ENCODE results near the gene EID1.
"Not testable (repeated sequence)": the region's sequence is repeated elsewhere in the genome, so short reads cannot be mapped to it uniquely, and the experiment has no call there.

EID1 gene, protein sequence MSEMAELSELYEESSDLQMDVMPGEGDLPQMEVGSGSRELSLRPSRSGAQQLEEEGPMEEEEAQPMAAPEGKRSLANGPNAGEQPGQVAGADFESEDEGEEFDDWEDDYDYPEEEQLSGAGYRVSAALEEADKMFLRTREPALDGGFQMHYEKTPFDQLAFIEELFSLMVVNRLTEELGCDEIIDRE

DNA sequence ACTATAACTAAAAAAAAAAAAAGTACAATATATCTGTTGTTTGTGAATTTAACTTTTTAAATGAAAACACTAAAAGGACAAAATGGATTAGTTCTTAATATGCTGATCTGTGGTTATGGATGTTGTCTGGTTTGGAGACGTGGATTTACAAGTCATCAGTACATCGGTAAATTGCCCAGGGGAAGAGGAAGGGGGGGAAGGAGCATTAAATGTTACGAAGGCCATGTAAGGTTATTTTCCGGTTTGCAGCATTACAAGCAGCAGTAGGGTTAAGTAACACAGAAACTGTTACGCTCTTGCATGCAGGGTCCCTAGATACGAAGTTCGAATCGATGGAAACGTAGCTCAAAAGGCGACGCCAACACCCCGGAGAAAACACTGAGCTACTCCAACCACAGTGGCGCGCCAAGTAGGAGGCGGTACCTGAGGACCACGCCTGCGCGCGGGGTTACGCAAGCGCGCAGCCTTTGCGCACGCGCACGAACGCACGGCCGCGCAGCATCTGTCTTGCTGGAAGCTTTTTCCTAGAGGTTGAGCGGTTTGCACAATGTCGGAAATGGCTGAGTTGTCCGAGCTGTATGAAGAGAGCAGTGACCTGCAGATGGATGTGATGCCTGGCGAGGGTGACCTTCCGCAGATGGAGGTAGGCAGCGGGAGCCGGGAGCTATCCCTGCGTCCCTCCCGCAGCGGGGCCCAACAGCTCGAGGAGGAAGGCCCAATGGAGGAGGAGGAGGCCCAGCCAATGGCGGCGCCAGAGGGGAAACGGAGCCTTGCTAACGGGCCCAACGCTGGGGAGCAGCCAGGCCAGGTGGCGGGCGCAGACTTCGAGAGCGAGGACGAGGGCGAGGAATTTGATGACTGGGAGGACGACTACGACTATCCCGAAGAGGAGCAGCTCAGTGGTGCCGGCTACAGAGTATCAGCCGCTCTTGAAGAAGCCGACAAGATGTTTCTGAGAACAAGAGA is at the start of gene EID1:
EID1 (plus strand) TSS at position 505 of the 966 bp plus-strand sequence; CDS start at position 548, 43 bp downstream.
- DNase-seq: peak; percentile 88 to 91

DNA sequence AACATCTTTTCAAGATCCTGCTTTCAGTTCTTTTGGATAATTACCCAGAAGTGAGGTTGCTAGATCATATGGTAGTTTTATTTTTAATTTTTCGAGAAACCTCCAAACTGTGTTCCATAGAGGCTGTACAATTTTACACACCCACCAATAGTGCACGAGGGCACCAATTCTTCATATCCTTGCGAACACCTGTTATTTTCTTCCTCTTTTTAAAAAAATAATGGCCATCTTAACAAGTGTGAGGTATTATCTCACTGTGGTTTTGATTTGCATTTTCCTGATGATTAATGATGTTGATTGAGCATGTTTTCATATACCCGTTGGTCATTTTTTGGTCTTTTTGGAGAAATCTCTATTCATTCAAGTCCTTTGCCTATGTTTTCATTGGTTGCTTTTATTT is 49.5 kb upstream of the EID1 start:
- no peak for DNase-seq

DNA sequence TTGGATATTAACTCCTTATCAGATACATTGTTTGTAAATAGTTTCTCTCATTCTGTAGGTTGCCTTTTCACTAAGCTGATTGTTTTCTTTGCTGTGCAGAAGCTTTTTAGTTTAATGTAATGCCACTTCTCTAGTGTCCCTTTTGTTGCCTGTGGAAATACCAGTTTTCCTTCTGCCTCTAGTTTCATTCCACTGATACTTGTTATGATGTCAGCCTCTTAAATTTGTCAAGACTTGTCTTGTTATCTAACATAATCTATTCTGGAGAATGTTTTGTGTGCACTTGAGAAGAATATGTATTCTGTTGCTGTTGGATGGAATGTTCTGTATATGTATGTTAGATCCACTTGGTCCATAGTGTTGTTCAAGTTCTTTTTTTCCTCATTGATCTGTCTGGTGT is 49.0 kb upstream of the EID1 start:
- no peak for DNase-seq

DNA sequence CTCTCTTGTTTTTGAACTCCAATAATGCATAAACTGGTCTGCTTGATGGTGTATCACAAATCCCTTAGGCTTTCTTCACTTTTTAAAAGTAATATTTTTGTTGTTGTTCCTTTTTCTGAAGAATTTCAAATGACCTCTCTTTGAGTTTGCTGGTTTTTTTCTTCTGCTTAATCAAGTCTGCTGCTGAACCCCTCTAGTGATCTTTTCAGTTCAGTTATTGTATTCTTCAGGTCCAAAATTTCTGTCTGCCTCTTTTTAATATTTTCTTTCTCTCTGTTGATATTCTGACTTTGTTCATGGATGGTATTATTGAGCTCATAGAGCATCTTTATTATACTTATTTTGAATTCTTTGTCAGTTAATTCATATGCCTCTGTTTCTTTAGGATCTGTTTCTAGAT is 45.3 kb upstream of the EID1 start:
- no peak for DNase-seq

DNA sequence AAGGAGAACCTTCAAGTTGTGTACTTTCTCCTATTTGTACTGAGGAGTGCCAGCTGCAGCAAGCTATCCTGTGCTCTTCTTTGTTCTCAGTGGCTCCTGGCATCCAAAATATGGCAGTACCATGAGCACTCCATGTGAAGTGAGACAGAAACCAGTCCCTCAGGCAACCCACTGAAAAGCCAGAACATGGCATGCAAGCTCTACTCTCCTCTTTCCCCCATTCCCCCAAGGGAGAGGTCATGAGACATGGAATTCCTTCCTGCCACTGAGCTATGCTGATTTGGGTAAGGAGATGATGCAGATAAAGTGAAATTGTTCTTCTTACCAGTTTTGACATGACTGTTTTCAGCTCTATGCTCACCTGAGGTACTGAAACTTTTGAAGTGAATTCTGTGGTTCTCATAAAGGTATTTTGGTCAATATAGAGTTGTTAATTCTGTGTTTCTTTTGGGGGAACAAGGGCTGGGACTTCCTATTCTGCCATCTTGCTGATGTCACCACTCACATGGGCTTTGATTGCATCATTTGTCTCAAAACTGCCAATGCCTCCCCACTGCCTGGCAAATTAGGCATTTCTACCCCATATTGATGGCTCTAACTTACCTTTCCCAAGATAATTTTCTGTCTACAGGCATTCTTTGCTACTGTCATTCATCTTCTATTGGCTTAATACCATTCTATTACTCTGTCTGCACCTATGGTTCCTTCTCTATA is 44.3 kb upstream of the EID1 start:
- DNase-seq: no peak

DNA sequence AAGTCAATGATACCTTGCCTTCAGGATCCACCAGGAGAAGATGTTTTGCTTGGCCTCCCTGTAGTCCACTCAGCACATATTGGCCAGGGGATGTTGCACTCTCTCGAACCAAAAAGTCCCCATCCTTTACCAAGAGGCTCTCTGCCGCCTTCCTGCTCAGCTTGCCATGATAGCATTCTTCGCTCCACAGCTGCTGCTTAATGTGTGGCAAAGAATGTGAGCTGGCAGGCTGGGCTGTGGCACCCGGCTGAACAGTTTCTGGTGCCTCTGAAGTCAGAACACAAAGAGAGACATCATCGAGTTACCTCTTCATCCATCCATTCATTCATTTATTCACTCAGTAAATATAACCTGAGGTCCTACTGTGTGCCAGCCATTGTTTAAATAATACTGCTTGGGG is 43.2 kb upstream of the EID1 start:
- no peak for DNase-seq

DNA sequence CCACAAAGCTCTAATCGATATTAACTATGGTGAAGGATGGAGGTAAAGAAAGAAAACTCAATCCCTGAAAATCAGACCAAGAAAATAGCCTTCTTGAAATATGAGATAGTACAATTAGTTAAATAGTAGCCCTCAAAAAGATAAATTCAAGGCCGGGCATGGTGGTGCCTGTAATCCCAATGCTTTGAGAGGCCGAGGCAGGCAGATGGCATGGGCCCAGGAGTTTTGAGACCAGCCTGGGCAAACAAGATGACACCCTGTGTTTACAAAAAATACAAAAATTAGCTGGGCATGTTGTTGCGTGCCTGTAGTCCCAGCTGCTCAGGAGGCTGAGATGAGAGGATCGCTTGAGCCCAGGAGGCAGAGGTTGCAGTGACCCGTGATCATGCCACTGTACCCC is 35.4 kb upstream of the EID1 start:
- no peak for DNase-seq

DNA sequence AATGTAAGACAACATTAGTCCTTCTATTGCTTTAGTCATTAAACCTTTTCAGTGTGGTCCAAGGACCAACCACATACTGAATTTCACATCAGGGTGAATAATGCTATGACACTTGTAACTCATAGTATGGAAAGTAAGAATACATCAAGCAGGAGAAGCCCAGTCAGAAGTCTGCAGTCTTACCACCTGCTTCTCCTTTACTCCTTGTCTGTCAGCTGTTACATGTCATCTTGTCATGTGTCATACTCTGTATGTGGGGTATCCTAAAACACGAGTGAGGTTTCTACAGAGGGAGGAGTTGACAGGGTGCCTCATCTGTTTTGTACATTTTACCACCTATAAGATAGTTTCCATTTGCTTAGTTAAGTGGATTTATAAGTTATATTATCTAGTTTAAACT is 32.8 kb upstream of the EID1 start:
- no peak for DNase-seq

DNA sequence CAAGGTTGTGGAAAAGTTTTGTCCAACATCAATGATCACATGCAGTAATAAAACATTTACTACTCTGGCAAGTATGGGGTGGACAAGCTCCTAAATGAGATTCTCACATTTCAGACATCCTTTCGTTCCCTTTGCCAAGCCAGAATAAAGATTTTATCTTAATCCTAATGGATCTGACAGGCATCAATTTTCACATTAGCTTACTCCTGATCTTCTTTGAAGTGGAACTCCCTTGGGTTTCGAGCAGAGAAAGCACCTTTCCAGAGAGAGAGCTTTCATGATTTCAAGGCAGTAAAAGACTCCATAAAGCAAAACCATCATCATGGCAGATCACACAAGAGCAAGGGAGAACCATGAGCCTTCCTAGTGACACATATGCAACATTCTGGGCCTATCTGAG is 27.3 kb upstream of the EID1 start:
- no peak for DNase-seq

DNA sequence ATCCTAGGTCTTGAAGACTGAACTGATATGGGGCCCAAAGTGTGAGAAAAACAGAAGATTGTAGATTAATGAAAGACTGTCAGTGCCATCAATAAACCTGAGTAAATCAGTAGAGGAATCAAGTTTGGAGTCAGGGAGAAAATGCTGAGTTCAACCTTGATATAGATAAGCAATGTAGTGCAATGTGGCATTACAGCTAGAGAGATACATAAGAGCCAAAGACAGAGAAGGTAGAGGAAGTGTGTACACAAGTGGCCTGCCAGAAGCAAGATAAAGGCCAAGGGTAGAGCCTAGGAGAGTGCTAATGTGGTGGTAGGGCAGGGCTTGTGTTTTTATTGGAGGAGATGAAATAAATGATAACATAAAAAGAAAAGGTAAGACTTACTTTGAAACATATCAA is 26.0 kb upstream of the EID1 start:
- DNase-seq: no peak

DNA sequence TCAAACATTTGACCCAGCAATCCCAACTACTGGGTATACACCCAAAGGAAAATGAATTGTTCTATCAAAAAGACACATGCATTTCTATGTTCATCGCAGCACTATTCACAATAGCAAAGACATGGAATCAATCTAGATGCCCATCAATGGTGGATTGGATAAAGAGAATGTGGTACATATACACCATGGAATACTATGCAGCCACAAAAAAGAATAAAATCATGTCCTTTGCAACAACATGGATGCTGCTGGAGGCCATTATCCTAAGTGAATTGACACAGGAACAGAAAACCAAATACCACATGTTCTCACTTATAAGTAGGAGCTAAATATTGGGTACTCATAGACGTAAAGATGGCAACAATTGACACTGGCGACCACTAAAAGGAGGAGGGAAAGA is 23.5 kb upstream of the EID1 start:
- not testable (repeated sequence) for DNase-seq

DNA sequence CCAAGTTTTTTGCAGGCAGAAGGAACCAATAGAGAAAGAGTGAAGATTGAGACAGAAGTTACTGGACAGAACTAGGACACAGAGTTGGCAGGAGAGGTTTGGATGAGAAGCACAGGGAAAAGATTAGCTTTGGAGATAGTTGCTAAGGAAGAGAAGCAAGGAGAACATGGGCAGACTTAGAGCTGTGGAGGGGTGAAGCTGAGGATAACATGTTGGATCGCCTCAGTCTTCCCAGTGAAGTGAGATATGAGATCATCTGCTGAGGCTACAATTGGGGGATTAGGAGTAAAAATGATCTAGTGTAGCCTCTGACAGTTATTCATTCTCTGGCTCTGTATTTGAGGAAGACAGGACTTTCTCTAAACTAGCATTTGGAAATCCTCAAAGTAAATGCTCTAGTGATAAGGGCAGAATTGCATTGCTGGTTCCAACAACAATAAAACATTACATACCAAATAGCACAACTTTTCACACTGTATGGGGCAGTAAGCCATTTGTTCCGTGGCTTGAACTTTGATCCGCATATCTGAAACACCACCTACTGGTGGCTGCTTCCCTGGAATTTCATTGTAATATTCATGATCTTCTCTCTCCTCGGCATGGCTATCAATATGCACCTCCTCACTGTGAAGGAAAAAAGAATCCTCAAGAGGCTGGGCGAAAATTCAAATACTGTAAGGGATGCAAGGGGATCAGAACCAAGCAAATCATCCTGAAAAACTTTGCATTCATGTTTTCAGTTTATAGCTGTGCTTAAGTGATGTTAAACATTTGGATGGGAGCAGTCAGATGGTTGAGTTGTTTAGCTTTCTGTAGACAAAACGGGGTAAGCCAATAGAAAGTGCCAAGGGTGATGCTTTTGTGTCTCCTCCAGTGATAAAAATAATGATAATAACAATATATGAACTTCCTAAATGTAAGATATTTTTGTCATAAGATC is 22.2 kb upstream of the EID1 start:
- no peak for DNase-seq

DNA sequence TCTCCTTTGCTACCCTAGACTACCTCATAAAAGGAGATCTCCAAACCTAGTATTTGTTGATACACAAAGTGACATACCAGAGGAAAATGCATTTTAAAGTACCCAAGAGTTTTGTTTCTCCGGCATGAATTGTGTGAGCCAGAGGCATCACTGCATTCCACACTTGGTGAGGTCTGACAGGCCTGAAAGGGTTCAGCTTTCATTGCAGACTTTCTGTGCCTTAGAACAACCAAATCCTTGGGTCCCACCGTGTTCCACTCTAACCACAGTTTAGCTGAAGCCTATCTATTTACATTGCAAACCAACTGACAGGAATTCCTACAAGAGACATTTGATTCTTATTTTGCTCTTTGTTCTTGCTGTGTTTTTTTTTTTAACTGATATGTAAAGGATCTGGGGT is 21.0 kb upstream of the EID1 start:
- no peak for DNase-seq

DNA sequence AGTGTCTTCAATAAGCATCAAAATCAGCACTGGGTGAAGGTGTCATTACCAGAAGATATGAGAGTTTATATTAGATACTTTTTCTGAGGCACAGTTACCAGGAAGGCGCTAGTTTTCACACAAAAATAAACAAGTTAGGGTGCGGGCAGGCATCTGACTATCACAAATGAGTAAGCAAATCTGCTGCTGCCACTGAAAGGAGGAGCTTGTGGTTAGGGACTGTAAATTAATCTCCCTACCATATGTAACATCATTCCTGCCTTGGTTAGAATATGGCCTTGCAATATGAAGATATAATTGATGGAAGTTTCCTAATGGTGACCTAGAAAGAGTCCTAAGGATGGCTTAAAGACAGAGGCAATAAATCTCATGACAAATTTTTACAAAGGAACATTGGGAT is 19.5 kb upstream of the EID1 start:
- DNase-seq: no peak

DNA sequence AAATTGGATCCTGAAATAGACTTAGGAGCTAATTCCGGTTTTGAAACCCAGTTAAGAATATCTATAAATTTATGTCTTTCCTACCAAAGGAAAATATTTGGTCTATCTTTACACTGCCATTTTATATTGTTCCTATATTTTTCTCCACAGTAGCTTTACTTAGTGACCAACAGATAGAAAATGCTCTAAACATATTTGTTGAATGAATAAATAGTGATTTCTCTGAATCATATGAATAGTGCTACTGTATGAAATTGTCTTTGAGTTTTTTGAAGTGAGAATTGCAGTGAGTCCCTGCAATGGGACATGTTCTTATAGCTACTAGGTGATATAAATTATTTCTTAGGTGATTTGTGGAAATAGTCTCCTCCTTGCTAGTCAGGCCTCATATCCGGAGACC is 18.5 kb upstream of the EID1 start:
- no peak for DNase-seq

DNA sequence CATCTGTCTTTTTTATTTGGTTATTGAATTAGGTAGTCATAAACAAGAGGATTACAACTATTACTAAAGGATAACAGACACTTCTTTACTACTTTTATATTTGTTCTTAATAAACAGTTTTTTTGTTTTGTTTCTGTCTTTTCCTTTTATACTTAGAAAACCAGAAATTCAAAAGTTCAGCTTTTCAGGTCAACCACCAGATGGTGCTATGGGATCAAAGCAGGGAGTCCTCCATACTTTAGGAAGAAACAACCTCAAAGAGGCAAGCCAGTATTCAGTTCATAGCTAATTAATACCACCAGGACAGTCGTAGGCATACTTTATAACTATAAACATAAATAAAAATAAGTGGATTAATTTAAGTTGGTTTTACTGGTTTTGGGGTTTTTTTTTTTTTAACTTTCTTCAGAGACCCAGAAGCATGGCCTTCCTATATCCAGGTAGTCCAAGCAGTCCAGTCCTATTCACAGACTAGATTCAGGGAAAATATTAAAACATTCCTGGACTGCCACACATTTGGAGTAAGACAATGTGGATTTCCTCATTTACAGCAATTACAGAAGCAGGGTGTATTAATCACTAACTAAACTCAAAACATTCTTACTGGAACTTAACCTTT is 16.0 kb upstream of the EID1 start:
- peak; percentile 36 to 58 for DNase-seq

DNA sequence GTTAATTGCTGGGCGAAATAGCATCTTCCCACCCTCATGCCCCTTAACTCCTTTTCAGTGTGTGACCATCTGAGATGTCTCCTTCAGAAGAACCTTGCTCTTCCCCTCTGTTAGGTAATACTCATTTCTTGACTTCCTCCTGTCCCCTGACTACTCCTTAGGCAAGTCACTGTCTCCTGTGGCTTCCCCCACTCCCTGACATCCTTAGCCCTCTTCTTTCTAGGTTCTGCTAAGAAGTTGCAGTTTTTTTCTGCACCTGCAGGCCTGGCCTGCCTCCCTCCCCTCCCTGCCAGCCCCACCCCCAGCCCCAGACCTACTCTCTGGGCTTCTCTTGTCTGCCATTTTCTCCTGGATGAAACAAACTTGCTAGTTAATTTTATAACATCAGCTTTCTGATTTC is 15.2 kb upstream of the EID1 start:
- DNase-seq: no peak

DNA sequence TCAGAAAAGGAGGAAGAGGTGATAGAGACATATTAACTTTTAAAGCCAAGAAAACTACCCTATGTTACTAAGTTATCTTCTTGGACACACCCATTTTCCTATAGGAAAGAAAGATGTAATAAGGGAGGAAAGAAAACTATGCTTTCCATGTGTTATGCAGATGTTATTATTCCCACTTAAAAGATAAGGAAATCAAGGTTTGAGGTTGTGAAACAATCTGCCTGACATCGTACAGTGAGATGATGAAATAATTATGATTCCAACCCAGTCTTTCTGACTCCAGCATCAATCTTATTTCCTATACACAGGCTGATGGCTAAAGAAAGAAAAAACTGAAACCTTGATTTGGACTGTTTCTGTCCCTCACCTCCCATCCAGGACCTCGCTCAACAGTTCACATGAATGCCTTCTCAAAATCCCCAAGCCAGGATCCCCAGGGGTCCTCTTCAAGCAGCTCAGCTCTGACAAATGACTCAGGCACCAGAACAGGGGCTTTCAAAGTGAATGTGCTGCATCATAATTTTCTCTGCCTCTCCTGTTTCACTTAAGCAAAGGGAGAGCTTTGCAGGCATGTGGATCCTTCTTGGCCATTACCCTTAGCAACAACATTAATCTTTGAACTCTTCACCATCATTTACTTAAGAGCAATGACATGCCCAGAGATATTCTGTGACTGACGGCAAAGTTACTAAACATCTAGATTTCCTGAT is 12.4 kb upstream of the EID1 start:
- DNase-seq: no peak

DNA sequence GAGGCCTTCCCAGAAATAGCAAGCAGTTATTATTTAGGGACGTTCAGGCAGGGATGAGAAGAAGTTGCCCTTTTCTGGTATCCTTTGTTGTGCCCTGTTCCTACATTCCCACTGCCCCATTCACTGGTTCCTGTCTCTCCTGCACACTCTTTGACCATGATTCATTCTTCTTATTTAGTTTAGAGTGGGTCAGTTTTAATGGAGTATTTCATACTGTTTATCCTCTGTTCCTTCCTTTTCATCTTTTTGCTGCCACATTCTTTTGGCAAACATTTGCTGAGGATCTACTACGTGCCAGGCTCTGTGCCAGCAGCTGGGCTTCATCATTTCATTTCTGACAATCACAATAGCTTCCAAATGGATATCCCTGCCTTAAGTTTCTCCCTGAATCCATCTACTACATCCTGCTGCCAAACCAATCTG is 11.8 kb upstream of the EID1 start:
- no peak for DNase-seq

DNA sequence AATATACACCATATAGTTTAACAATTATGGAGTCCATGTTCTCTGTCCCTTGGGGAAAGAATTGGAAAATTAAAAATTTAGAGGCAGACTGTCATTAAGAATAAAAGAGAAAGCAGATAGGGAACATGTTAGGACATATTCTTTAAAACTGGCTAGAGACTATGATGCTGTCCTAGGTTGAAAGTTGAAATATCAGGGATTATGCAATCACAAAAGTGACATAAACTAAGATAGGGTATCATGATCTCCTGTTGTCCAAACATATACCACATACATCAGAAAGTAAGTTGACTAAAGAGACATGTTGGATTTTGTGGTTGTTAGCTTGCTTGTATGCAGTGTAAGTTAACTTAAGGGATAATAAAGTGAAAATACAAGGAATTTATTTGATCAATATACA is 9.9 kb upstream of the EID1 start:
- DNase-seq: no peak

DNA sequence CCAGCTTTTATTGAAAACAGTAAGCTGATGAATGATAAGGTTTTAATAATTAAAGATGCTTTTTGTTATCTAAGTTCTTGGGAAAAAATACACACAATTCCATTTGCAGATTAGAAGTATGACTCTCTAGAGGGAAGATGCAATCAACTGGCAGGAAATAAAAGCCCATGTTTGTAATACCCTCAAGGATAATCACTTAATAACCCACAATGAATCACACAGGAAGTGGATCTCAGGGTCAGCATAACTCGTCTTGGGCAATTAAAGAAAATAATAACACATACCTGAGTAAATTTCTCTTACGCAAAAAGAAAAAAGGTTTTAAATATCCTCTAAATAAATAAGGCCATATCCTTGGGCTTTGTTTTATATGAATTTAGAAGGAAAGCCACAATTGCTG is 9.4 kb upstream of the EID1 start:
- no peak for DNase-seq

DNA sequence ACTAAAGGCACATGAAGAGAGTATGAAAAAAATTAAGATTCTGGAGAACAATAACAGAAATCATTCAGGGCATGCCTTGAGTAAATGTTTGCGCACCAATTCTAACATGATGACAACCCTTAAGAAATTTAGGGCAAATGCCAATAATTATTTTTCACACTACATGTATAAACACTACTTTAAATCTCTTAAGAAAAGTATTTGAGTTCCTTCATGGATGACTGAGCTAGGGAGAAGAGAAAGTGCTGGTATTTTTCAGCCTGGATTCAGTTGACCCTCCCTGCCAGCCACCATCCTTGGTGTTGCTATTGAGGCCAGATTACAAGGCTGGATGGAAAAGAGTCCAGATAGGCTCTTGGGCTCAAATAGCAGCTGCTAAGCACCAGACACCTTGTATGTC is 8.0 kb upstream of the EID1 start:
- DNase-seq: no peak

Measured in activated CD4-positive, alpha-beta T cell treated with anti-CD3 and anti-CD28 coated beads for 4 hours (primary cell).